Hepatocyte (in vitro differentiated cells): ENCODE measurements around the gene HOATZ.

ENCODE experiments used
- EZH2phosphoT487 ChIP-seq: fragments of 200-600 bp; sonication (generic); IDR thresholded peaks from one replicate; pipeline ENCODE4 v1.6.1; 2018; ENCODE audit warnings: antibody characterized with exemption, mild to moderate bottlenecking, low read depth, moderate library complexity; ENCODE audit not compliant: unreplicated experiment, severe bottlenecking
- TF ChIP-seq, protein P1 (sequence below): fragments of 200-600 bp; sonication (generic); IDR thresholded peaks from 2 replicates; pipeline ENCODE4 v1.5.1; 2016; ENCODE audit warnings: antibody characterized with exemption, mild to moderate bottlenecking; ENCODE audit not compliant: poor library complexity

DNA sequence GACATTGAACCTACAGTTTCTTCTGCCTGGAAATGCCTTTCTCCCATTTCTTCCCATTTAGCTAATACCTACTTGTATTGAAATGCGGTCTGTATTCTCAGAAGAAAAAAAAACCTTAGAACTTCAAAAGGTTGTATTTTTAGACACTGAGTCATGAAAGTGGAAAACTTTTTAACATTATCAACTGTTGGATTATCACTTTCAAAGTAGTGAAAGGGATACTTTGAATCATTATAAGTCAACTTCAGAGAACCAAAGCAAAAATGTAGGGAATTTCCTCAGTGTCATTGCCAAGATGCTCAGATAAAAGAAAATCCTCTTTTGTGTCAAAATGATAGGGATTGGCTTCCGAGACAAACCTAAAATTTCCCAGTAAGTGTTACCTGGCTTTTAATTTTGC, 6.6 kb downstream of the HOATZ start:
- TF ChIP-seq, protein P1, sequence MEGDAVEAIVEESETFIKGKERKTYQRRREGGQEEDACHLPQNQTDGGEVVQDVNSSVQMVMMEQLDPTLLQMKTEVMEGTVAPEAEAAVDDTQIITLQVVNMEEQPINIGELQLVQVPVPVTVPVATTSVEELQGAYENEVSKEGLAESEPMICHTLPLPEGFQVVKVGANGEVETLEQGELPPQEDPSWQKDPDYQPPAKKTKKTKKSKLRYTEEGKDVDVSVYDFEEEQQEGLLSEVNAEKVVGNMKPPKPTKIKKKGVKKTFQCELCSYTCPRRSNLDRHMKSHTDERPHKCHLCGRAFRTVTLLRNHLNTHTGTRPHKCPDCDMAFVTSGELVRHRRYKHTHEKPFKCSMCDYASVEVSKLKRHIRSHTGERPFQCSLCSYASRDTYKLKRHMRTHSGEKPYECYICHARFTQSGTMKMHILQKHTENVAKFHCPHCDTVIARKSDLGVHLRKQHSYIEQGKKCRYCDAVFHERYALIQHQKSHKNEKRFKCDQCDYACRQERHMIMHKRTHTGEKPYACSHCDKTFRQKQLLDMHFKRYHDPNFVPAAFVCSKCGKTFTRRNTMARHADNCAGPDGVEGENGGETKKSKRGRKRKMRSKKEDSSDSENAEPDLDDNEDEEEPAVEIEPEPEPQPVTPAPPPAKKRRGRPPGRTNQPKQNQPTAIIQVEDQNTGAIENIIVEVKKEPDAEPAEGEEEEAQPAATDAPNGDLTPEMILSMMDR: no peak
- no peak for TF ChIP-seq EZH2phosphoT487
